GM19043 (cell line): ENCODE results near the gene ENOX2.
"Not testable (repeated sequence)": the region's sequence is repeated elsewhere in the genome, so short reads cannot be mapped to it uniquely, and the experiment has no call there.

Experiments used
- ATAC-seq: cut with Tn5 transposase; IDR thresholded peaks from one replicate; pipeline ENCODE4 v1.9.1; 2021; ENCODE audit warnings: low read depth; ENCODE audit not compliant: unreplicated experiment

The ENOX2 gene

DNA sequence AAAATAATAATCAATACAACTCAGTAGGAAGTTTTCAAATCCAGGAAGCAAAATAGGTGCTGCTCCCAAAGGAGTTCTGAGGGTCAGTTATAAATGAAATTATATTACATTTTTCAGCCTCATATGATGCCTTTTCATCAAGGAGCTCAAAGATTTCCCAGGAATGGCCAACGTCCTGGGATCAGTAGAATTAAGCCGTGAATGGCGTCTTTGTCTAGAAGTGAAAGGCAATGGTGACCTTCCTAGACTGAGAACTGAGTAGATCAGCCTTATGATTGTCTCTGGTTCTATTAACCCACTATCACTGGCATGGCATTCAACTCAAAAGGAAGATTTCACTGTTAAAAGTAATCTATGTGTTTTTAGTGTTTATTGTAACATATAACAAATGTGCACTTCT is 74.4 kb downstream of the ENOX2 start:
- ATAC-seq: no peak

DNA sequence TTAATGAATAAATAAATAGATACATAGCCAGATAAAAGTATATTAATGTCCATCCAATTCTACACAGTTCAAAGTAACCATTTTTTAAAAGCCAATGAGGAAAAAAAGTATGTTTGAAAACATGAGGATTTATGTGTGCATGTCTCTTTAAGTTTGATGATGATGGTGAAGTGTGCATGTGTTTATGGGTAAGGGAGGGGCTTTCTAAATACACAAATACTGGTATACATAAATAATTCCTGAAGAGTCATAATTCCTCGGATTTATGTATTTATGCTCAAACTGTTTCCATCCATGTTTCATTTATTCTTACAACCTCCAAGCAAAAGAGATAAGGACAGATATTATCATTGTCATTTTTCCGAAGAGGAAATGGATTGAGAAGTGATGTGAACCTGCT is 75.4 kb downstream of the ENOX2 start:
- no peak for ATAC-seq

DNA sequence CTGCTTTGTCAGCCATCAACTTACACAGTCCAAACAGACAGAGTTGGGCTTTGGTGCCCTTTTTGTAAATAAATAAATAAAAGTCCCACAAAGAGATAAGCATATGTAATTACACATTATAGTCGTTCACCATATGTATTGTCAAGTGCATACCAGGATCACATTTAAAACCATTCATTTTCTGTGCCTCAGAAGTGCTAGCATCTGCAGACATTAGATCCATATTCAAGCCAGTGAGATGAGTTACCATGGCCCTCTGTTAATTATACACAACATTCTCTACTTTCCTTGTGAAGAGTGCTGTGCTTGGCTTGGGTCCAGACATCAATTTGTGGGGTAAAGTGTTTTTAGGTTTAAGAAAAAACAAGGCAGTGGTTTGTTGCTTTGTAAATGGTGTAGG is 76.8 kb downstream of the ENOX2 start:
- ATAC-seq: no peak

DNA sequence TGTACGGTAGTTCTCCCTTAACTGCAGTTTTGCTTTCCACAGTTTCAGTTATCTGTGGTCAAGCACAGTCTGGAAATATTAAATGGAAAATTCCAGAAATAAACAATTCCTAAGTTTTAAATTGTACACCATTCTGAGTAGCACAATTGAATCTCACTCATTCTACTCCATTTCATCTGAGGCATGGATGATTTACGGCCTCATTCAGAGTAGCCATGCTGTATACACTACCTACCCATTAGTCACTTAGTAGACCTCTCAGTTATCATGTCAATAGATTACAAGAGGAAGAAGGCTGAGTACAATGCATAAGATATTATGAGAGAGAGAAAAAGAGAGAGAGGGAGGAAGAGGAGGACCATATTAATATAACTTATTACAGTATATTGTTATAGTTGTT is 77.5 kb downstream of the ENOX2 start:
- no peak for ATAC-seq

DNA sequence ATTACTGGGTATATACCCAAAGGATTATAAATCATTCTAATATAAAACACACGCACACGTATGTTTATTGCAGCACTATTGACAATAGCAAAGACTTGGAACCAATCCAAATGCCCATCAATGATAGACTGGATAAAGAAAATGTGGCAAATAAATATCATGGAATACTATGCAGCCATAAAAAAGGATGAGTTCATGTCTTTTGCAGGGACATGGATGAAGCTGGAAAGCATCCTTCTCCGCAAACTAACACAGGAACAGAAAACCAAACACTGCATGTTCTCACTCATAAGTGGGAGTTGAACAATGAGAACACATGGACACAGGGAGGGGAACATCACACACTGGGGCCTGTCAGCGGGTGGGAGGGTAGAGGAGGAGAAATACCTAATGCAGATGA is 83.6 kb downstream of the ENOX2 start:
- not testable (repeated sequence) for ATAC-seq

DNA sequence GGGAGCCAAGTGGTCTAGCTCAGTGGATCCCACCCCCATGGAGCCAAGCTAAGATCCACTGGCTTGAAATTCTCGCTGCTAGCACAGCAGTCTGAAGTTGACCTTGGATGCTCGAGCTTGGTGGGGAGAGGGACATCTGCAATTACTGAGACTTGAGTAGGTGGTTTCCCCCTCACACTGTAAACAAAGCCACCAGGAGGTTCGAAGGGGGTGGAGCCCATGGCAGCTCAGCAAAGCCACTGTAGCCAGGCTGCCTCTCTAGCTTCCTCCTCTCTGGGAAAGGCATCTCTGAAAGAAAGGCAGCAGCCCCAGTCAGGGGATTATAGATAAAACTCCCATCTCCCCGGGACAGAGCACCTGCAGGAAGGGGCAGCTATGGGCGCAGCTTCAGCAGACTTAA is 89.1 kb downstream of the ENOX2 start:
- ATAC-seq: not testable (repeated sequence)

DNA sequence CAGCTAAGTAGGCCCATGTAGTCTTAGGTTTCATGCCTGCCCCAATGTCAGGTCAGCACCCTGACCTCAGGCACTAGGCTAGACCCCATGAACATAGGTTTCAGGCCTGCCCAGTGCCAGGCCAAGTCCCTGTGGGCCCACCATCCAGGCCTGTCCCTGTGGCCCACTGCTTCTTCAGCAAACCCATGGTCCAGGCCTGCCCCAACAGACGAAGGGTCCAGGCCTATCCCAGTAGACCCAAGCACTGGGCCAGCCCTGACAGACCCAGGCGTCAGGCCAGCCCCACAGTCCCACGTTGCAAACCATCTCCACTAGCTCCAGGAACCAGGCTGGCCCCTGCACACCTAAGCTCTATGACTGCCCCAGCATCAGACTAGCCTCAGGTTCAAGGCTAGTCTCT is 92.4 kb downstream of the ENOX2 start:
- ATAC-seq: no peak

DNA sequence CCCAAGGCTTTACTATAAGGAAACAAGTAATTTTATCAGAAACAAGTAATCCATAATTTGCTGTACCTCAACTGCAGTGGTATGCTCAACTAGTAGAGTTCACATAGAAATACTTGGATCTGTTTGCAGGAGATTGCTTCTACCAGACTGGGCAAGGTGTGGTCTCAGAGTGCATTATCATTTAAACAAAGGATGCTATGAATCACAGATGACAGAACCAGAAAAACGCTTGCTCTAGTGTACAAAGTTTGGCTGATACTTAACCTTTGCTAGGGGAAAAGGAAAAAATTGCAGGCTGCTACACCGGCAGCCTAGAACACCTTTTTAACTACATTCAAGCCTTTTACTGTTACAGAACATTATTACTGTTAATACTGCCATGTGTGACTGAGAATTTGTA is 97.1 kb downstream of the ENOX2 start:
- ATAC-seq: no peak

DNA sequence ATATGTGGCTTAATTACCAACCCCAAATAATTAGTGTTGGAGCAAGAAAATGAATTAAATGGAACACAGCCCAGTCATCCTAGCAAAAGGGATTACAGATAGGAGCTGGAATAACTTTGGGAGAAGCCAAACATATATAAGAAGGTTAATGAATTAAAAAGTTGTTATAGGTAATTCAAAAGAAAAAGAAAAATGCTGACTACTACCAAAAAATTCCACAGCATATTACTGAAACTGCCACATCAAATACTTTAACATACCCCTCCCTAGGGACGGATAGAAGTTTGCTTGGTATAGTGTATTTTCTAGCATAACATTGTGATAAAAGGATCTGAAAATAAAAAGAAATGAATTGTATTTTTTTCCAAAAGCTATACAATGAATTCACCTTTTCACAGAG is 99.5 kb downstream of the ENOX2 start:
- no peak for ATAC-seq

DNA sequence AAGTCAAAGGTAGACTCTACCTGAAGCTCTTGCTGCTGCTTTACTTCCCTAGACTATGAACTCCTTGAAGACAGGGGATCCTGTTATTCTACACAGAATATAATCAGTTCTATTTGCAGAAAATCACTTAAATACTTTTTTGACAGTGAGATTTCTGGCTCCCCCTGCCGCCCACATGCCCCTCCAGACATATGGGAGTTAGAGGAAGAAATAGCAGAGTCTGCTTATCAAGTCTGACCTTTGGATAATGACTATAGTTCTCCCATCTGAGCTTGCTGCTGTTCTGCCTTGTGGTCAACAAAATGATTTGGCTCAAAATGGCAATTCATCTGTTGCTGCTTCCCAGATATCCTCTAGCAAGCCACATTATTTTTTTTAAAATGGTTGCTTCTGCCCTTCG is 101.1 kb downstream of the ENOX2 start:
- ATAC-seq: no peak

DNA sequence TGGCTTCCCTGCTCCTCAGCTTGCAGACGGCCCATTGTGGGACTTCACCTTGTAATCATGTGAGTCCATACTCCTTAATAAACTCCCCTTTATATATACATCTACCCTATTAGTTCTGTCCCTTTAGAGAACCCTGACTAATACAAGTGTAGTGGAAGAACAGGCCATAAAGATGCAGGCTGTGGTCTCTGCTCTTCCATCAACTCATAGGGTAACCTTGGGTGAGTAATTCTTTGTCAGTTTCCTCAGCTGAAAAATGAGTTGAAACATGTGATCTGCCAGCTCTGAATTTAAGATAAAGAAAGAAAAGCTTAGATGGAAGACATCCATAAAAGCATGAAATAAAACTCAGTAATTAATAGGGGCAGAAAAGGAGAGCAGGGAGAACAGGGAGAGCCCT is 103.6 kb downstream of the ENOX2 start:
- ATAC-seq: no peak

DNA sequence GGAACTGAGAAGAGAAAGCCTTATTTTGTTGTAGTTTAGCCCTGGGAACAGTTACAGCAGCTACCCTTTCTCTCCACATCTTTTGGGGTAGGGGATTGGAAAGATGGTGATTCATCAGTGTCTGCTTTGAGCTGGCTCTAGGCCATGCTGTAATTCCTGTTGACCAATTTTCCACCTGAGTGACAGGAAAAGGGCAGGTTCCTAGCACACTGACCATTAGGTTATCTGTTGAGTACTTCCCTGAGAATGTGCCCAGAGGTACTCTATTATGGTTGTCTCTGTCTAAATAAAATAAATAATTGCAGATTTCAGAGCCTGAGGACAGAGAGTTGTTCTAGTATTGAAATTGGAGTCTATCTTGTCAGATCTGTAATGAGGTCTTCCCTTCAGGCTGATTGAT is 109.0 kb downstream of the ENOX2 start:
- ATAC-seq: no peak

DNA sequence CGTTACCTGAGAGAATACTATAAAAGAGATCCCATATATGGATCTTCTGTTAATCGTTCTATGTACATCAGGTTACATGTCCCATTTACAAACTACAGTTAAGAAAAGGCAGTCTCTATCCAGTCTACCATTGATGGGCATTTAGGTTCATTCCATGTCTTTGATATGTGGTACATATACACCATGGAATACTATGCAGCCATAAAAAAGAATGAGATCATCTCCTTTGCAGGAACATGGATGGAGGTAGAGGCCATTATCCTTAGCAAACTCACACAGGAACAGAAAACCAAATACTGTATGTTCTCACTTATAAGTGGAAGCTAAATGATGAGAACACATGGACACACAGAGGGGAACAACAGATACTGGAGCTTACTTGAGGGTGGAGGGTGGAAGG is 111.1 kb downstream of the ENOX2 start:
- ATAC-seq: not testable (repeated sequence)

DNA sequence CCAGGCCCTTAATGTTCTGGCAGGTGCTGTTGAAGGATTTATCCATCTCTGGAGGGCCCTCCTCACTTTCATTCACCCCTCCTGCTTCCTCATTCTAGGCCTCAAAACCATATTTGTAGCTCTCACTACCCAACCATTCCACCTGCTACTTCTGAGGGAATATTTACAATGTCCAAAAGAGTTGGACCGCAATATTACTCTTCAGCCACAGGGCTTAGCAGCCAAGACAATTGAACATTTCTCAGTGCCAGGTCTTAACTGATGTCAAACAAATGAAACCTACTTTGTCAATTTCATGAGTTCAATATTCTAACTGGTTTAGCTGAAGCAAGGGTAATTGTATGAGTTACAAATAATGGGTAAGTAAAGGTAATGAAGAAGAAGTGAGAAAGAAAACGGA is 113.2 kb downstream of the ENOX2 start:
- ATAC-seq: no peak

DNA sequence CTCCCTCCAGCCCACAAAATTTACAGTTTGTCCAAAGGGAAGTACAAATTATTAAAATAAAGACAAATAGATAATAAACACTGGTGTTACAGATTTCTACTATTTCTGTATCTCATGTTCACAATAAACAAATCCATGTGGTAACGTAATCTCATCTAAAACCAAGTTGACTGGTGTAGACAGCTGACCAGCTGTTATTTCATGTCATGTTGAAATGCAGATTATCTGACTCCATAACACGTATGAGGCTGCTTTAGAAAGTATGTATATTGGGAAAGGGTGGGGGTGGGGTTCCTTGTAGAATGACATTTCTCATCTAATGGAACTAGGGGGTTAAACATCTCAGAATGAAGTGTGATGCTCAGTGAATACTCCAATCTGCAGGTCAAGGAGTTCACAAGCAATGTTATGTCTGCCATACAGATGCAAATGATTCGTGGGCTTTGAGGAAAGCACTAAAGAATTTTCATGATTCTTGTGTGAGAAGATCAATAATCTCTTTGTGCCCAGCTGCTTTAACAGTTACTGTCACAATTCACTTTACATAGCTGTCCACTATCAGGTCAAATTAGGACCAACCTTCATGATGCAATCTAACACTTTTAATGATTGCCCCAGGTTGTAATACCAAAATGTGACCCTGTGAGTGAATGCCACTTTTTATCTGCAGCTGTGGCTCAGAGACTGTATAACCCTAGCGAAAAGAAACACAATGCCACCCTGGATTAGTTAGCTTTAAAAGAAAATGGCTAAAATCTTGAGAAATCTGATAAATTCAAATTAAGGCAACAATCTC is 114.0 kb downstream of the ENOX2 start:
- ATAC-seq: no peak

DNA sequence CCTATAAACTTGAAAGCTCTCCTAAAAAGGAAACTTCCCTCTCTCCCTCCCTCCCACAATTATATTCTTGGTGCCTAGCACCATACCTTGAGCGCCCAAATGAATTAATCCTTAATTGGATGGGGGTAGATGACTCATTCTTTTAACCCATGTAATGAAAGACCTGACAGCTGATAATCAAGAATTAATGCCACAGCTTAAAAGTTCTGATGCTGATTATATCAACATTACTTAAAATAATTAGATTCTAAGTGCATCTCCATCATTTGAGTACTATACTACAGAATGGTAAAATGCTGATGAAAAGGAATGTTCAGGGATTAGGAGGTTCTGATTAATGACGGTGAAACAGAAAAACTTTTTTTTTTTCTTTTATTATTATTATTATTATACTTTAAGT is 117.0 kb downstream of the ENOX2 start:
- ATAC-seq: no peak

DNA sequence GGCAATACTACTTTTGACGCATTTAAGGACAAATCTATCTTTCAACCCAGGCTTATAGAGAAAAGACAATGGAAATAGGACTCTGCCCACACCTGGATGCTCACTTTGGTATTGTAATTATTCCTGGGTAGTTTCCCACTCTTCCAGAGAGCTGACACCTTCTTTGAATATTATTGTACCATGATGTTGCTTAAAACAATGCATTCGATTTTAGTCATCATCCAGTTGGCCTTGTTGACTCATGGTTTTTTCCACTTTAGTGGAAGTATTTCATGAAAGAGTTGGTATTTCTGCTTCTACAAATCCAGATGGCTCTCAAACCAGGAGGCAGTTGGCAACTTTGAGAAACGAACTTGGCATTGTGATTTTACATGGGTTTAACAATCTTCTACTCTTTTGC is 124.2 kb downstream of the ENOX2 start:
- ATAC-seq: no peak

DNA sequence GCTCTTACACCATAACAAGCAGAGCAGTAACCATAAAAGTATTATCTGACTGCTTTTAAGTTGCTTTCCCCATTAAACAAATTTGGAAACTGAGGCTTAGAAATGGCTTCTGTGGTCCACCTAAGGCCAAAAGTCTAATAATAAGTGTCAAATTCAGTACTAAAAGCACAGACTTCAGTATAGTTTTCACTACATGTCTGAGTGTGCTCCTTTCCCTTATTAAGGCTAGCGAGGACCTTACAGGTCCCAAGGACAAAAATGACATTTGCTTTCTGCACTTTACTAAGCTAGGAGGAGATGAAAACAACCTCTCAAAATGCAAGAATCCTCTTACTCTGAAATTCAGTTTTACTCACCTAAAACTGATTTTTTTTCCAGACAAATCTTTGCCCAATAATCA is 127.2 kb downstream of the ENOX2 start:
- no peak for ATAC-seq

DNA sequence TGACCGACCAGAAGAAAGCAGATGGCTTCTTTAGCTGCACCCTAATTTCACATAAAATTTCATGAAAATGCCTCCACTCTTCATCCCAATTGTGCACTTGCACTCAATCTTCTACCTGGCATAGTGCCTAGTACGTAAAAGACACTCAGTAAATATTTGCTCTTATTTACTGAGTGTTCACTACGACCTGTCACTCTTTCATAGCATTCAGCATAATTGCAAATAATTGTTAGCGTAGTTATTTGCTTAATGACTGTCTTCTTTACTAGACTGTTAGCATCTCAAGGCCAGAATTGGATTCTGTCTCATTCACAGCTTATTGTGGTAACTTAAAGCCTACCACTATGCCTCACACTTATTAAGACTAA is 130.2 kb downstream of the ENOX2 start:
- ATAC-seq: no peak

DNA sequence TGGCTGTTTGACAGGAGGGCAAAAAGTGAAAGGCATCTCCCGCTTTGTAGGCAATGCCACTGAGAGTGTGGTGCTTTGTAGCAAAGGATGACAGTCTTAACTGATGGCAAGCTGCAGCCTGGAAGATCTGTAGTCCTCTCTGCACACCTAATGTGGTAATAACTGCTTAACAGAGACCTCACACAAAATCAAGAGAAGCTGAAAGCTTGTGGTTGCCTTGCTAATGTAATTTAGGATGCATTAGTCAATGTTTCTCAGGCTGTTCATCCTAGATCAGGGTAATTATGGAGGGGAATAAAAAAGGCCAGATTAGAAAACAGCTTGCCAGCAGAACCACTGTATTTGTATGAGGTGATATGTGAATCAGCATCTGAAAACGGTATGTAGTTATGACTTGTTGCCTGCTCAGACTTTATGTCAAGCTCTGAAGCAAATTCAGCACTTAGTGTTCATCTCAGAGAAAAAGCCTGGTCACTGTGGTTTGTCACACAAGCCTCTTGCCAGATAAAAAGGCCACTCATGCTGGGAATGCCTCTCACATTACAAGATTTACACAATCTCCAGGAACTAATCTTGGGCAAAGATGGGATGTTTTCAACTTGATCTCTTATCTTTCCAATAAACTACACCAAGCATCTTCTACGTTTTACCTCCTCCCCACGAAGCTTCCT is 130.8 kb downstream of the ENOX2 start:
- no peak for ATAC-seq

DNA sequence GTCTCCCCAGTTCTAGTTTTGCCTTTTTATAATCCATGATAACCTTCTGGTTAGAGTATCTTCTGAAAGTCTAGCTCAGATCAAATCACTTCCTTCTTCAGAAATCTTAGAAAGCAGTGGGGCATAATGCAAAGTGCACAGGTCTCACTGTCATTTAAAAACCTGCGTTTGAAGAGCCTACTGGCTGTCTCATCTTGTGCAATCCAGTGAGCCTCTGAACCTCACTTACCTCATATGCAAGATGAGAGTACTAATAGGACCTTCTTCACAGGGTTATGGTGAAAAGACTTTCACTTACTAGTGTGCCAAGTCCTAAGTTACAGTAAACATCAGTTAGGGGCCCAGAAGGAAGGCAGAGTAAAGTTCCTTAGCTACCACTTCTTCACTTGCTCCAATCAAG is 131.4 kb downstream of the ENOX2 start:
- ATAC-seq: no peak

DNA sequence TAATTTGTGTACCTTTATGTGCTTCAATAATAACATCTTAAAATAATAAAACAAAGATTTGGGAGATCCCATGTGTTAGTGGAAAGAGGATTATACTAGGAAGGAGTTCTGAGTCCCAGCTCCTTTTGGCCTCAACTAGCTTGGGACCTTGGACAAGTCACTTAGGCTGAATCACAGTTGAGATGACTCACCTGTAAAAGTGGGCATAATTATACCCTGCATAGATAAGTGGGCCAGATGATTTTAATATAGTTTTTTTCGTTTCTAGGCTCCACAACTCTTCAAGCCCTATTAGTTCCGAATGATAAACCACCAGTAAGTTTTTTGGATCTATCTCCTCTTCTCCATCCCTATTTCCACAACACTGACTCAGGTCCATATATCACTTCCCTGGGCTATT is 131.8 kb downstream of the ENOX2 start:
- ATAC-seq: no peak
